EH (cell line): ENCODE measurements around the gene TRIM14.
"Not testable (repeated sequence)": the region's sequence is repeated elsewhere in the genome, so short reads cannot be mapped to it uniquely, and the experiment has no call there.

Source experiments
- DNase-seq: peaks from one replicate; pipeline ENCODE4 v3.0.0-alpha.2; 2015; ENCODE audit warnings: low read depth

Gene TRIM14

GRCh38 chr9:98081477-98082219 is 37.4 kb downstream of the TRIM14 start:
- peak; percentile 73 for DNase-seq

- DNase-seq: no peak
These were observed 38.2 kb downstream of the TRIM14 start for GRCh38 chr9:98080780-98081179.

GRCh38 chr9:98080326-98080725 is 38.7 kb downstream of the TRIM14 start:
- DNase-seq: peak; percentile 82

GRCh38 chr9:98078895-98079294 is 40.1 kb downstream of the TRIM14 start:
- DNase-seq: no peak

GRCh38 chr9:98076514-98076890 is 42.5 kb downstream of the TRIM14 start:
- not testable (repeated sequence) for DNase-seq

- DNase-seq: peak; percentile 70
These were observed 43.7 kb downstream of the TRIM14 start for GRCh38 chr9:98075332-98075805.

GRCh38 chr9:98074115-98074990 is 44.7 kb downstream of the TRIM14 start:
- peak; percentile 68 for DNase-seq

- no peak for DNase-seq
These were observed 47.3 kb downstream of the TRIM14 start for GRCh38 chr9:98071737-98072136.

GRCh38 chr9:98070704-98071103 is 48.3 kb downstream of the TRIM14 start:
- no peak for DNase-seq

GRCh38 chr9:98069551-98069950 is 49.5 kb downstream of the TRIM14 start:
- DNase-seq: no peak

- DNase-seq: no peak
These were observed 51.8 kb downstream of the TRIM14 start for GRCh38 chr9:98067184-98067583.

GRCh38 chr9:98066235-98066634 is 52.8 kb downstream of the TRIM14 start:
- no peak for DNase-seq

- no peak for DNase-seq
These were observed 54.2 kb downstream of the TRIM14 start for GRCh38 chr9:98064623-98065392.

GRCh38 chr9:98062161-98062560 is 56.9 kb downstream of the TRIM14 start:
- DNase-seq: no peak

- peak; percentile 53 for DNase-seq
These were observed 61.8 kb downstream of the TRIM14 start for GRCh38 chr9:98057138-98057799.

GRCh38 chr9:98056269-98057137 is 62.5 kb downstream of the TRIM14 start, which contains the start of gene NANS:
TSS of gene NANS (plus strand) at chr9:98056732. CDS start at chr9:98056809, 77 bp downstream.
- DNase-seq: peak; percentile 98

GRCh38 chr9:98054376-98054951 is 64.6 kb downstream of the TRIM14 start:
- DNase-seq: no peak

- no peak for DNase-seq
These were observed 68.7 kb downstream of the TRIM14 start for GRCh38 chr9:98050351-98050750.

- no peak for DNase-seq
These were observed 69.5 kb downstream of the TRIM14 start for GRCh38 chr9:98049288-98050072.
